Stomach (tissue), 9 donors: ENCODE results near the gene SCRT2. TPM values are rescaled to one million over a fixed set of nuclear protein-coding genes. Genes with fewer than 3 reads are reported as not detected.
A peak's percentile ranks its signal among the peaks of the same experiment; 100 is the strongest.

ENCODE experiments used
- DNase-seq, 2 donors: peaks; one replicate each; pipeline versions ENCODE4 v3.0.0 to v3.0.0-alpha.2; 2013 to 2019
- H3K27ac ChIP-seq, 5 donors: fragments of 200-600 bp in 4 of 5; sonication (generic) in 4 of 5; one replicate each; pipeline ENCODE4 v1.5.1; 2013 to 2019; ENCODE audit warnings: mild to moderate bottlenecking in 1 of 5, moderate library complexity in 1 of 5
- H3K27me3 ChIP-seq, 3 donors: fragments of 200-600 bp; sonication (generic); one replicate each; pipeline ENCODE4 v1.5.1; 2017 to 2019; ENCODE audit warnings: mixed run types in 1 of 3
- H3K36me3 ChIP-seq, 4 donors: fragments of 200-600 bp; sonication (generic); 1 replicate in 3 of 4; 2 replicates in 1 of 4; pipeline ENCODE4 v1.5.1; 2016 to 2019
- H3K4me1 ChIP-seq, 4 donors: fragments of 200-600 bp; sonication (generic); one replicate each; pipeline ENCODE4 v1.5.1; 2016 to 2019
- H3K4me3 ChIP-seq, 4 donors: fragments of 200-600 bp; sonication (generic) in 3 of 4; one replicate each; pipeline ENCODE4 v1.5.1; 2016 to 2019; ENCODE audit warnings: mild to moderate bottlenecking in 1 of 4
- H3K9me3 ChIP-seq, 4 donors: fragments of 200-600 bp; sonication (generic); one replicate each; pipeline ENCODE4 v1.5.1; 2016 to 2019
- CTCF ChIP-seq, 7 experiments: fragments of 450-650 bp in 4 of 7; fragments of 200-600 bp in 3 of 7; sonication (generic) in 3 of 7; IDR thresholded peaks; one replicate each; pipeline ENCODE4 v1.5.1; 2016 to 2019; ENCODE audit warnings: antibody characterized with exemption in 7 of 7, control low read depth in 2 of 7, mild to moderate bottlenecking in 1 of 7
- EP300 ChIP-seq: sonication (generic); formaldehyde crosslinking; IDR thresholded peaks from one replicate; pipeline ENCODE4 v1.6.1; 2017; ENCODE audit warnings: antibody characterized with exemption
- POLR2A ChIP-seq, 4 donors: fragments of 450-650 bp; IDR thresholded peaks; one replicate each; pipeline ENCODE4 v1.6.1; 2016; ENCODE audit warnings: antibody characterized with exemption in 4 of 4, control low read depth in 2 of 4, mild to moderate bottlenecking in 1 of 4, moderate library complexity in 1 of 4
- POLR2AphosphoS5 ChIP-seq, 3 donors: sonication (generic); formaldehyde crosslinking; IDR thresholded peaks; one replicate each; pipeline ENCODE4 v1.6.1; 2016; ENCODE audit warnings: antibody characterized with exemption in 3 of 3
- WGBS, 5 donors: extraction: QIAGEN DNeasy Blood & Tissue Kit in 3 of 5; methylation state at CpG; one replicate each; pipeline versions ENCODE4 v1.1.5 to v1.1.7; 2013 to 2018; 5-methylcytosine and 5-hydroxymethylcytosine counted together
- intact Hi-C: fragments of 100-400 bp; cut with DNase I; formaldehyde crosslinking; loops from one replicate; pipeline ENCODE4 v1.15.1; 2023; ENCODE audit warnings: low total_unique reads
- polyA plus RNA-seq, 3 donors: library from polyadenylated mRNA; stranded (reverse); fragments of 200-250 nt; gene quantifications; one replicate each; pipeline ENCODE4 v1.2.3, GENCODE V29; 2013
- total RNA-seq, 5 donors: library from RNA; depleted of rRNA; stranded (reverse); fragments of >200 nt; gene quantifications; one replicate each; pipeline versions ENCODE4 v1.1.0 to v1.2.3, GENCODE V29; 2014 to 2016
- donor health status: healthy with polysubstance abuse.
- donor health status: Bipolar disorder and iron deficiency.
- donor health status: healthy.

SCRT2 gene
- total and polyA plus RNA-seq, 8 donors = not detected

- TF ChIP-seq POLR2AphosphoS5 (IDR thresholded peaks at IDR 0.05) (no peak), POLR2A (IDR thresholded peaks at IDR 0.05) (no peak), CTCF (IDR thresholded peaks at IDR 0.05) (no peak), EP300 (no peak)
- DNase-seq = no peak
- 91 to 96% (median 92%) methylated on average over 3 of the region's 3 CpGs for WGBS, 5 donors
- Histone ChIP-seq H3K27ac (peak overlapping the region in 2 of 5 donors; percentile 86 to 88), H3K4me3 (peak overlapping the region in 1 of 4 donors; percentile 84), H3K27me3 (peaks cover 0 to 21% (median 0%) of the 10 kb centered on the region in 3 donors), H3K4me1 (peaks cover 16 to 32% (median 28%) of the 10 kb centered on the region in 4 donors), H3K36me3 (peaks cover 12 to 20% (median 18%) of the 10 kb centered on the region in 4 donors), H3K9me3 (no peaks in the 10 kb centered on the region)
- intact Hi-C loops = no loop called here
Observed at GRCh38 chr20:654417-654750, 21.2 kb downstream of the SCRT2 start.

- Histone ChIP-seq H3K27ac (peak overlapping the region; percentile 15 to 91 (median 88)), H3K4me1 (peaks cover 16 to 32% (median 28%) of the 10 kb centered on the region in 4 donors), H3K27me3 (peaks cover 0 to 15% (median 0%) of the 10 kb centered on the region in 3 donors), H3K4me3 (peak overlapping the region; percentile 74 to 93 (median 80)), H3K9me3 (no peaks in the 10 kb centered on the region), H3K36me3 (peaks cover 16 to 26% (median 24%) of the 10 kb centered on the region in 4 donors)
- peak in 1 of 3 donors; percentile 1 for TF ChIP-seq POLR2AphosphoS5 (IDR thresholded peaks at IDR 0.05)
- no peak for TF ChIP-seq EP300
- TF ChIP-seq CTCF (IDR thresholded peaks at IDR 0.05) = no peak
- no peak for TF ChIP-seq POLR2A (IDR thresholded peaks at IDR 0.05)
- intact Hi-C loops = no loop called here
- peak in 1 of 2 donors; percentile 35 for DNase-seq
- 12 to 18% (median 16%) methylated on average over 18 to 31 of the region's 31 CpGs for WGBS, 5 donors
Observed at GRCh38 chr20:653590-654416, 21.8 kb downstream of the SCRT2 start.

GRCh38 chr20:653110-653589 lies 22.5 kb downstream of the SCRT2 start, which contains the start of gene SRXN1:
TSS of gene SRXN1 (minus strand) at chr20:653200. CDS start at chr20:653185, 15 bp downstream.
- intact Hi-C loops = no loop called here
- peaks cover 0 to under 1% (median 0%) of the 10 kb centered on the region in 4 donors for H3K9me3 ChIP-seq
- TF ChIP-seq POLR2AphosphoS5 (IDR thresholded peaks at IDR 0.05) = peak; percentile 8 to 70 (median 69)
- TF ChIP-seq CTCF (IDR thresholded peaks at IDR 0.05) = peak in 3 of 7 experiments; percentile 31 to 64 (median 44)
- TF ChIP-seq EP300 = no peak
- peaks cover 0 to 9% (median 0%) of the 10 kb centered on the region in 3 donors for H3K27me3 ChIP-seq
- DNase-seq = peak; percentile 94 to 96
- peaks cover 23 to 33% (median 30%) of the 10 kb centered on the region in 4 donors for H3K36me3 ChIP-seq
- peak within 1 kb of the TSS; percentile 74 to 93 (median 80) for H3K4me3 ChIP-seq
- H3K27ac ChIP-seq = peak within 1 kb of the TSS; percentile 85 to 91 (median 88)
- WGBS, 5 donors = 0 to 1% (median 1%) methylated on average over 10 to 74 of the region's 74 CpGs
- peaks cover 16 to 32% (median 28%) of the 10 kb centered on the region in 4 donors for H3K4me1 ChIP-seq

- Histone ChIP-seq H3K9me3 (peaks cover 0 to 3% (median 0%) of the 10 kb centered on the region in 4 donors), H3K4me3 (peak overlapping the region; percentile 74 to 93 (median 80)), H3K36me3 (peaks cover 28 to 38% (median 35%) of the 10 kb centered on the region in 4 donors), H3K27ac (peak overlapping the region; percentile 85 to 91 (median 88)), H3K4me1 (peaks cover 16 to 32% (median 28%) of the 10 kb centered on the region in 4 donors), H3K27me3 (peaks cover 0 to 4% (median 0%) of the 10 kb centered on the region in 3 donors)
- peak in 1 of 2 donors; percentile 33 for DNase-seq
- 0 to 2% (median 1%) methylated on average over 19 to 36 of the region's 36 CpGs for WGBS, 5 donors
- intact Hi-C loops = no loop called here
- TF ChIP-seq EP300 (no peak), POLR2AphosphoS5 (IDR thresholded peaks at IDR 0.05) (no peak), POLR2A (IDR thresholded peaks at IDR 0.05) (no peak), CTCF (IDR thresholded peaks at IDR 0.05) (no peak)
Observed at GRCh38 chr20:652615-653109, 22.9 kb downstream of the SCRT2 start.
